Neuronal stem cell (in vitro differentiated cells): ENCODE measurements around the gene KCNJ5.
A peak's percentile ranks its signal among the peaks of the same experiment; 100 is the strongest.

Experiments
- DNase-seq: peaks from one replicate; pipeline ENCODE4 v3.0.0-alpha.2; 2013; ENCODE audit warnings: low spot score
- H2AFZ ChIP-seq: one replicate; pipeline ENCODE4 v1.6.1; 2013; ENCODE audit warnings: mild to moderate bottlenecking, low read length, inconsistent platforms
- H2AK5ac ChIP-seq: 2 replicates; pipeline ENCODE4 v1.6.1; 2013; ENCODE audit warnings: low read depth, mild to moderate bottlenecking, inconsistent platforms, low read length, moderate library complexity, mixed read lengths
- H2BK120ac ChIP-seq: 2 replicates; pipeline ENCODE4 v1.6.1; 2013; ENCODE audit warnings: low read depth, mild to moderate bottlenecking, inconsistent platforms, low read length, moderate library complexity, mixed read lengths
- H2BK12ac ChIP-seq: one replicate; pipeline ENCODE4 v1.6.1; 2013; ENCODE audit warnings: low read length, inconsistent platforms
- H2BK15ac ChIP-seq: 2 replicates; pipeline ENCODE4 v1.6.1; 2013; ENCODE audit warnings: mild to moderate bottlenecking, low read length, inconsistent platforms, mixed read lengths
- H2BK5ac ChIP-seq: one replicate; pipeline ENCODE4 v1.6.1; 2013; ENCODE audit warnings: inconsistent platforms, mild to moderate bottlenecking, low read length, moderate library complexity
- H3K14ac ChIP-seq: one replicate; pipeline ENCODE4 v1.6.1; 2013; ENCODE audit warnings: low read length, inconsistent platforms
- H3K18ac ChIP-seq: 2 replicates; pipeline ENCODE4 v1.6.1; 2013; ENCODE audit warnings: low read length, inconsistent platforms
- H3K23ac ChIP-seq: 2 replicates; pipeline ENCODE4 v1.6.1; 2013; ENCODE audit warnings: low read depth, mild to moderate bottlenecking, mixed read lengths, low read length, inconsistent platforms; ENCODE audit not compliant: poor library complexity
- H3K27ac ChIP-seq: replicated peaks from 3 replicates; pipeline ENCODE4 v1.5.1; 2013; ENCODE audit warnings: low read length, inconsistent platforms
- H3K27me3 ChIP-seq, 3 experiments: 2 replicates each; pipeline ENCODE4 v1.6.1; 2013; ENCODE audit warnings: low read length in 3 of 3, mild to moderate bottlenecking in 2 of 3, inconsistent platforms in 1 of 3, low read depth in 1 of 3, mixed read lengths in 1 of 3, moderate library complexity in 1 of 3; ENCODE audit not compliant: control insufficient read depth in 3 of 3, insufficient read depth in 3 of 3
- H3K36me3 ChIP-seq, 2 donors: replicated peaks in 1 of 2; 2 replicates each; pipeline ENCODE4 v1.6.1; 2013; ENCODE audit warnings: low read length in 2 of 2; ENCODE audit not compliant: control insufficient read depth in 2 of 2, insufficient read depth in 2 of 2
- H3K4ac ChIP-seq: 2 replicates; pipeline ENCODE4 v1.6.1; 2013; ENCODE audit warnings: inconsistent platforms, mild to moderate bottlenecking, low read length, moderate library complexity
- H3K4me1 ChIP-seq, 2 donors: 1 replicate in 1 of 2; 2 replicates in 1 of 2; pipeline ENCODE4 v1.6.1; 2013; ENCODE audit warnings: low read length in 2 of 2, low read depth in 1 of 2; ENCODE audit not compliant: control insufficient read depth in 2 of 2, insufficient read depth in 1 of 2
- H3K4me2 ChIP-seq: one replicate; pipeline ENCODE4 v1.6.1; 2013; ENCODE audit warnings: mild to moderate bottlenecking, low read length, inconsistent platforms; ENCODE audit not compliant: insufficient read depth, poor library complexity, severe bottlenecking
- H3K4me3 ChIP-seq, 2 donors: 2 replicates each; pipeline ENCODE4 v1.5.1; 2013; ENCODE audit warnings: low read length in 2 of 2, mild to moderate bottlenecking in 2 of 2, inconsistent platforms in 1 of 2, moderate library complexity in 1 of 2
- H3K79me1 ChIP-seq: one replicate; pipeline ENCODE4 v1.6.1; 2013; ENCODE audit warnings: low read depth, mild to moderate bottlenecking, inconsistent platforms, low read length, moderate library complexity
- H3K9ac ChIP-seq: one replicate; pipeline ENCODE4 v1.6.1; 2013; ENCODE audit warnings: mild to moderate bottlenecking, low read depth, low read length, inconsistent platforms; ENCODE audit not compliant: poor library complexity
- H3K9me3 ChIP-seq, 2 donors: replicated peaks in 1 of 2; 2 replicates each; pipeline versions ENCODE3 to v1.6.1; 2013; ENCODE audit warnings: low read length in 2 of 2, mild to moderate bottlenecking in 2 of 2, inconsistent platforms in 1 of 2, low read depth in 1 of 2, mixed read lengths in 1 of 2, moderate library complexity in 1 of 2; ENCODE audit not compliant: control insufficient read depth in 2 of 2, insufficient read depth in 1 of 2
- H4K8ac ChIP-seq: one replicate; pipeline ENCODE4 v1.6.1; 2013; ENCODE audit warnings: low read depth, mild to moderate bottlenecking, inconsistent platforms, low read length, moderate library complexity
- H4K91ac ChIP-seq: one replicate; pipeline ENCODE4 v1.6.1; 2013; ENCODE audit warnings: low read length, low read depth, mild to moderate bottlenecking, inconsistent platforms; ENCODE audit not compliant: poor library complexity
- WGBS, 2 donors: extraction: QIAGEN DNeasy Blood & Tissue Kit; methylation state at CpG; one replicate each; pipeline ENCODE4 v1.1.7; 2013; ENCODE audit warnings: missing lambda C conversion rate in 2 of 2, mixed read lengths in 1 of 2; ENCODE audit not compliant: insufficient read length in 2 of 2, insufficient replicate concordance in 1 of 2; ENCODE audit errors: extremely low coverage in 2 of 2; 5-methylcytosine and 5-hydroxymethylcytosine counted together

Gene KCNJ5

DNA sequence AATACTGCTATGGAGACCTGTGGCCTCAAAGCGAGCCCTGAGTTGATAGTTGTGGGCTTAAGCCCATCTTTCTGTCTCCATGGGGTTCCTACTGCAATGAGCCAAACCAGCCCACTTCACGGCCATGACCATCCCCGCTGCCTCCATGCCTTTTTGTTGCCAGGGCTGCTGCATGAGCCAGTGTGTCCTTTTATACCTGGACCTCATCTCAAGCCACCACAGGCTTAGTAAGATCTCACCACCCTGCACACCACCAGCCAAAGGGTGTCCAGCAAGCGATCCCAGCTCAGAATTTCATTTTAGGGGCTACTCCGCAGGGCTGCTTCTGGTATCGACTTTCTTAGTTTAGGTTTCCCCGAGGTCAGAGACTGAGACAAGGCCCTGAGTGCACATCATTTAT lies 43.2 kb downstream of the KCNJ5 start:
- no peak overlapping the region for H2AK5ac ChIP-seq
- H3K23ac ChIP-seq, result no peak overlapping the region
- no peak for DNase-seq
- no CpG with 5 or more reads among the region's 7 CpGs for WGBS, 2 donors
- H3K9ac ChIP-seq, result no peak overlapping the region
- H4K8ac ChIP-seq, result no peak overlapping the region
- no peak overlapping the region for H3K27ac ChIP-seq
- H3K36me3 ChIP-seq, result no peaks in the 10 kb centered on the region
- no peak overlapping the region for H2BK120ac ChIP-seq
- H2BK5ac ChIP-seq, result no peak overlapping the region
- H3K4me1 ChIP-seq, result peaks cover 17 to 20% of the 10 kb centered on the region in 2 donors
- H2BK12ac ChIP-seq, result no peak overlapping the region
- H3K27me3 ChIP-seq, result peaks cover 0 to 10% (median 1%) of the 10 kb centered on the region in 3 experiments
- H2BK15ac ChIP-seq, result no peak overlapping the region
- no peak overlapping the region for H3K4ac ChIP-seq
- H3K18ac ChIP-seq, result no peak overlapping the region
- no peaks in the 10 kb centered on the region for H3K79me1 ChIP-seq
- H3K14ac ChIP-seq, result no peak overlapping the region
- H3K4me3 ChIP-seq, result no peak overlapping the region
- H3K4me2 ChIP-seq, result no peak overlapping the region
- no peak overlapping the region for H2AFZ ChIP-seq
- H3K9me3 ChIP-seq, result no peaks in the 10 kb centered on the region
- no peak overlapping the region for H4K91ac ChIP-seq

DNA sequence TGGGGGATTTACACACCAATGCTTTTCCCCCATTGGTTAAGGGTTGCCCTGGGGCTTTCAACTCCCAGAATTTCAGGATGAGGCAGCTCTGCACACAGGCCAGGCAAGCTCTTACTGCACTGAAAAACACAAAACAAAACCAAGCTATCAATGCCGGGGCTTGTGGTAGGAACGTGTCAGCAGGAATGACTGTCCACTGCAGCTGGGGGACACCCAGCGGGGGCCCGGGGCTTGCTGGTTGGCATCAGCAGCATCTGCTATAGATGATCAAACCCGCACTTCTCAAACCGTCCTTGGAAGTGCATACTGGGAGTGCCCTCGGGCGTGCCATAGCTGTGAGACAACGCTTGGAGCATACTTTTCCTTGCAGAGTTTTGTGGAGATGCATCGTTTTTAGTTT lies 43.8 kb downstream of the KCNJ5 start:
- H3K36me3 ChIP-seq, result no peaks in the 10 kb centered on the region
- no peak for DNase-seq
- no peak overlapping the region for H2BK120ac ChIP-seq
- H3K23ac ChIP-seq, result no peak overlapping the region
- H3K27me3 ChIP-seq, result peaks cover 0 to 5% (median 1%) of the 10 kb centered on the region in 3 experiments
- H2AK5ac ChIP-seq, result no peak overlapping the region
- no peak overlapping the region for H3K27ac ChIP-seq
- no peak overlapping the region for H2AFZ ChIP-seq
- WGBS, 2 donors, result no CpG with 5 or more reads among the region's 10 CpGs
- H3K9ac ChIP-seq, result no peak overlapping the region
- no peak overlapping the region for H3K18ac ChIP-seq
- H3K4me3 ChIP-seq, result no peak overlapping the region
- H2BK5ac ChIP-seq, result no peak overlapping the region
- no peaks in the 10 kb centered on the region for H3K79me1 ChIP-seq
- H3K4me2 ChIP-seq, result no peak overlapping the region
- H2BK12ac ChIP-seq, result no peak overlapping the region
- H3K4ac ChIP-seq, result no peak overlapping the region
- no peak overlapping the region for H2BK15ac ChIP-seq
- H3K4me1 ChIP-seq, result peaks cover 14 to 16% of the 10 kb centered on the region in 2 donors
- no peak overlapping the region for H4K8ac ChIP-seq
- H4K91ac ChIP-seq, result no peak overlapping the region
- no peaks in the 10 kb centered on the region for H3K9me3 ChIP-seq
- no peak overlapping the region for H3K14ac ChIP-seq

DNA sequence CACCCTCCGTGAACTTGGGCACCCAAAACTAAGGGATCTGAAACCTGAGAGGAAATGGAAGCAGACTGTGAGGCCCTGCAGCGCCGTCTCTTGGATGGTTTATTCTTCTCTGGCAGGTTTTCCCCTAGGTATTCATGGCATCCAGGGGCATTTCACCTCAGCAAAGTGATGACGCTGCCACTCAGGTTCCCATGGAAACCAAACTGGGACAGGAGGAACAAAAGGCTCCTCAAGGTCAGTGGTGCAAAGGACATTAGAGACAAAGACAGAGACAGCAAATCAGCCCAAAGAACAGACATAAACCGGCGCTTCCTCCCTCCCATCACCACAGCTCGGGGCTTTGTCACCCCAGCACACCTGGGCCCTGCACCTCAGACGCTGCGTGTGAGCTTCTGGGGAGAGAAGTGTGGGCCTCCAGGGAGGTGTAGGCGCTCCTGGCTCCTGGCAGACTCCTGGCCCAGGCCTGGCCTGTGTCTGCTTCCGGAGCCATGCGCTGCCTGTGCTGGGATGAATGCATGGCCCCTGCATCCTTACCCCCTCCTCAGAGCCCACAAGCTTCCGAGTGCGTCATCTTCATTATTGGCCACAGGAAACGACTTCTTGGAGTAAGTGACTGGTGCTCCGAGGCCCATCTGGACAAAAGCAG lies 45.6 kb downstream of the KCNJ5 start:
- peaks cover 15 to 16% of the 10 kb centered on the region in 2 donors for H3K4me1 ChIP-seq
- no peak overlapping the region for H2BK5ac ChIP-seq
- no peak overlapping the region for H2BK15ac ChIP-seq
- H3K36me3 ChIP-seq, result no peaks in the 10 kb centered on the region
- no peak overlapping the region for H4K91ac ChIP-seq
- H3K14ac ChIP-seq, result no peak overlapping the region
- no peaks in the 10 kb centered on the region for H3K9me3 ChIP-seq
- no peak overlapping the region for H3K23ac ChIP-seq
- peak overlapping the region; percentile 80 for H2AFZ ChIP-seq
- peaks cover 0 to 1% (median under 1%) of the 10 kb centered on the region in 3 experiments for H3K27me3 ChIP-seq
- peak; percentile 30 for DNase-seq
- no peak overlapping the region for H2BK12ac ChIP-seq
- H3K9ac ChIP-seq, result no peak overlapping the region
- H3K27ac ChIP-seq, result no peak overlapping the region
- H3K4me2 ChIP-seq, result no peak overlapping the region
- peak overlapping the region; percentile 34 for H3K18ac ChIP-seq
- H4K8ac ChIP-seq, result no peak overlapping the region
- H3K4ac ChIP-seq, result no peak overlapping the region
- no peak overlapping the region for H2BK120ac ChIP-seq
- no CpG with 5 or more reads among the region's 16 CpGs for WGBS, 2 donors
- peak overlapping the region; percentile 20 for H2AK5ac ChIP-seq
- no peaks in the 10 kb centered on the region for H3K79me1 ChIP-seq
- H3K4me3 ChIP-seq, result no peak overlapping the region

DNA sequence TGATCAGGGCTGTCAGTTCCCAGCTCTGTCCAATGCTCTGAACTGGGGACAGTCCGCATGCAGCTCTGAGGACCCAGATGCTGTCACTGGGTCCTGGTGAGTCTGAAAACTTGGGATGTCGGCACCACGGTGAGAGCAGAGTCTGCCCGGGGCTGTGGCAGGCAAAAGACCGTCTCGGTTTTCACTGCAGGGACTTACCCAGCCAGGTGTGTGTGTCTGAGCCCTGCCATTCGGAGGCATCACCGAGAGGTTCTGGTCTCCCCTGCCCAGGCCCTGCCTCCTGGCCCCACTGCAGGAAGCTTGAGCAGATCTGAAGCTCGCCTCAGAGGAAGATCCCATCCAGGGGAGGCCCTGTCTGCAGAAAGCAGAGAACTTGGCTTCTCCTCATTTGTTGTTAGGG lies 46.3 kb downstream of the KCNJ5 start:
- no peaks in the 10 kb centered on the region for H3K79me1 ChIP-seq
- peaks cover 15 to 16% of the 10 kb centered on the region in 2 donors for H3K4me1 ChIP-seq
- H2BK120ac ChIP-seq, result peak overlapping the region; percentile 45
- DNase-seq, result no peak
- H3K9ac ChIP-seq, result no peak overlapping the region
- H3K27me3 ChIP-seq, result peaks cover 0 to 1% (median 0%) of the 10 kb centered on the region in 3 experiments
- no peak overlapping the region for H3K14ac ChIP-seq
- H3K4ac ChIP-seq, result no peak overlapping the region
- H3K18ac ChIP-seq, result peak overlapping the region; percentile 34
- H3K9me3 ChIP-seq, result no peaks in the 10 kb centered on the region
- no peak overlapping the region for H2BK12ac ChIP-seq
- no CpG with 5 or more reads among the region's 9 CpGs for WGBS, 2 donors
- no peak overlapping the region for H3K23ac ChIP-seq
- H2BK15ac ChIP-seq, result no peak overlapping the region
- no peak overlapping the region for H3K4me2 ChIP-seq
- H3K4me3 ChIP-seq, result no peak overlapping the region
- H4K91ac ChIP-seq, result no peak overlapping the region
- no peaks in the 10 kb centered on the region for H3K36me3 ChIP-seq
- no peak overlapping the region for H3K27ac ChIP-seq
- no peak overlapping the region for H2AK5ac ChIP-seq
- peak overlapping the region; percentile 80 for H2AFZ ChIP-seq
- H2BK5ac ChIP-seq, result no peak overlapping the region
- no peak overlapping the region for H4K8ac ChIP-seq
